Endometrial microvascular endothelial cells (primary cell): Measurements from ENCODE around the gene GUK1. TPM values are rescaled to one million over a fixed set of nuclear protein-coding genes. Genes with fewer than 3 reads are reported as not detected.
"Not testable (repeated sequence)": the region's sequence is repeated elsewhere in the genome, so short reads cannot be mapped to it uniquely, and the experiment has no call there.

ENCODE experiments used
- in situ Hi-C: cut with HindIII; loops from 2 replicates; pipeline ENCODE4 v1.10.0; 2017; ENCODE audit warnings: low sequenced_read_pairs, low pct_unique_long_range_greater_than_20kb; ENCODE audit errors: inconsistent ontology term
- total RNA-seq: library from RNA; depleted of rRNA; stranded (reverse); fragments of >200 nt; gene quantifications from one replicate; pipeline ENCODE4 v1.2.3, GENCODE V29; 2015; ENCODE audit errors: inconsistent ontology term

GUK1 gene
- total RNA-seq, 1 donor from 2014 or later: 265 TPM

DNA sequence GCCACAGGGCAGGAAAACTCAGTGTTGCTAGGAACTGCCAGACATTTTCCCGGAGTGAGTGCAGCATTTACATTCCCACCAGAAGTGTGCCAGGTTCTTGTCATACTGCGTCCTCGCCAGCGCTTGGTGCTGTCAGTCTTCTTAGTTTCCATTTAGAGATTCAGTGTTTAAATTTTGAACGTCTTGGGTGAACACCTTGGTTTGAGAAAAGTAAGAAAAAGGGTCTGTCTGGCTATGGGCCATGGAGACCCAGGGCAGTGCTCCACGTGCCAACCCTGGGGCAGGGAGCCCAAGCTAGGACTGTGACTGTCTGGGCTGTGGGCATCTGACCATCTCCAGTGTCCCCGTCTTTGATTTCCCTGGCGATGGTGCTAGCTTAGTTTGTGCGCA lies 41.6 kb downstream of the GUK1 start:
- in situ Hi-C loops: no loop called here

GRCh38 chr1:228182296-228183030 lies 42.4 kb downstream of the GUK1 start:
- in situ Hi-C loops: no loop called here

- in situ Hi-C loops: no loop called here
Observed at GRCh38 chr1:228184152-228184551, 44.1 kb downstream of the GUK1 start.

DNA sequence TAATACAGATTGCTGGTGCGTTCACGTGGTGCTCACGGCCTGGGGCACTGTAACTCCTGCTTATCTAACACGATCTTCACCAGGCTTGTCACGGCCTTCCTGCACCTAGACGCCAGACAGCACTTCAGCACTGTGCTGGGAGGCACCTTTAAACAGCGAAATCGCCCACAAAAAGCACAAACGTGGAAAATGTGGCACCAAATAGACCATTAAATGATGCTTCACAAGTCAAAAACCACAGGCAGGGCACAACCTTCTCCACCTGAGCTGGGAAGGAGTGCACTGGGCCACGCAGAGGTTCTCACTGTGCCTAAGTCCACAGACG lies 45.5 kb downstream of the GUK1 start:
- in situ Hi-C loops: no loop called here

- in situ Hi-C loops: not testable (repeated sequence)
Observed at GRCh38 chr1:228188249-228188648, 48.2 kb downstream of the GUK1 start.

GRCh38 chr1:228190182-228190581 lies 50.1 kb downstream of the GUK1 start:
- in situ Hi-C loops: no loop called here

DNA sequence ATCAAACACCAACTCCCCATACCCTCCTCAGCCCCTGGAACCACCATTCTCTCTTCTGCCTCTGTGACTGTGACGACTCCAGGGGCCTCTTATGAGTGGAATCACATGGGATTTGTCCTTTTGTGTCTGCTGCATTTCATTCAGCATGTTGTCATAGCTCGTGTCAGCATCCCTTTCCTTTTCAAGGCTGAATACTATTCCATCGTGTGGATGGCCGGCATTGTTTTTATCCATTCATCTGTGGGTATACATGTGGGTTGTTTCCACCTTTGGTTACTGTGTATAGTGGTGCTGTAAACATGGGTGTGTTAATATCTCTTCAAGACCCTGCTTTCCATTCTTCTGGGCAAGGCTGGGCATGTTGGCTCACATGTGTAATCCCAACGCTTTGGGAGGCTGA lies 50.7 kb downstream of the GUK1 start:
- in situ Hi-C loops: no loop called here

DNA sequence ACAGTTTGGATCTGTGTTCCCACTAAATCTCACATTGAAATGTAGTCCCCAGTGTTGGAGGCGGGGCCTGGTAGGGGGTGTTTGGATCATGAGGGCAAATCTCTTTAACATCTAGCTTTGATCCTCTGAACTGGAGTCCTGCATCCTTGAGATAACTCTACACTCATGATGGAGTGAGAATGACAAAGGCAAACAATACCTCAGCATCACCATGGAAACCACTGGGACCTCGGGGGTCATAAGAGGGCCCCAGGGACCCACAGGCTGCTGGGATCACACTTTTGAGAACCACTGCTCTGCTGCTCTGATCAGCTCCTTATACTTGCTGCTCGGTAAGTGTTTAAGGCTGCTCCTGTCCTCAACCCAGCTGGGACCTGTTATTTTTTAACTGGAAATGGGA lies 54.4 kb downstream of the GUK1 start:
- in situ Hi-C loops: no loop called here

GRCh38 chr1:228194921-228195812 lies 55.1 kb downstream of the GUK1 start:
- in situ Hi-C loops: no loop called here

- in situ Hi-C loops: no loop called here
Observed at GRCh38 chr1:228197555-228198147, 57.6 kb downstream of the GUK1 start.

Other genes with a start within 250 kb of the GUK1 start
- gene WNT9A, start 192.3 kb upstream of the GUK1 start, total RNA-seq: not detected
- gene WNT3A, start 133.3 kb upstream of the GUK1 start, total RNA-seq: not detected
- 572 TPM for gene ARF1, start 57.6 kb upstream of the GUK1 start, total RNA-seq
- 11.4 TPM for gene C1orf35, start 37.0 kb upstream of the GUK1 start, total RNA-seq
- gene MRPL55, start 31.0 kb upstream of the GUK1 start, total RNA-seq: 89.8 TPM
- 0.28 TPM for gene GJC2, start 9.7 kb downstream of the GUK1 start, total RNA-seq
- gene IBA57, start 25.5 kb downstream of the GUK1 start, total RNA-seq: 2.6 TPM
- gene OBSCN, start 67.8 kb downstream of the GUK1 start, total RNA-seq: 0.37 TPM